Colon (tissue), 2 donors: ENCODE data around the gene PRM1.

Source experiments
- FAIRE-seq: peaks from 2 replicates; lab custom pipeline; 2012; peaks lifted over from hg19 to GRCh38; lab: Jason Lieb, UNC
- donor health status: control.
- donor health status: control.

PRM1 gene

GRCh38 chr16:11253995-11254912 is 26.9 kb downstream of the PRM1 start:
- FAIRE-seq, result no peak

- FAIRE-seq, result no peak
These were observed 27.8 kb downstream of the PRM1 start for GRCh38 chr16:11253009-11253994.

GRCh38 chr16:11252482-11252931 is 28.6 kb downstream of the PRM1 start:
- FAIRE-seq, result no peak

GRCh38 chr16:11251525-11252481 is 29.3 kb downstream of the PRM1 start:
- no peak for FAIRE-seq

GRCh38 chr16:11250786-11251524 is 30.2 kb downstream of the PRM1 start:
- no peak for FAIRE-seq

GRCh38 chr16:11250091-11250785 is 30.9 kb downstream of the PRM1 start:
- FAIRE-seq, result no peak

- FAIRE-seq, result no peak
These were observed 31.7 kb downstream of the PRM1 start for GRCh38 chr16:11249233-11250061.

- no peak for FAIRE-seq
These were observed 33.0 kb downstream of the PRM1 start for GRCh38 chr16:11248133-11248532.

GRCh38 chr16:11245988-11246387 is 35.1 kb downstream of the PRM1 start:
- no peak for FAIRE-seq

- no peak for FAIRE-seq
These were observed 35.9 kb downstream of the PRM1 start for GRCh38 chr16:11245222-11245737.

- FAIRE-seq, result no peak
These were observed 38.5 kb downstream of the PRM1 start for GRCh38 chr16:11242658-11243057.

- no peak for FAIRE-seq
These were observed 39.5 kb downstream of the PRM1 start for GRCh38 chr16:11241480-11242204.

- FAIRE-seq, result no peak
These were observed 40.3 kb downstream of the PRM1 start for GRCh38 chr16:11240636-11241473.

GRCh38 chr16:11239644-11240632 is 41.2 kb downstream of the PRM1 start:
- FAIRE-seq, result no peak

GRCh38 chr16:11238272-11239202 is 42.6 kb downstream of the PRM1 start:
- FAIRE-seq, result no peak
